HL-60 (cell line): ENCODE data around the gene P2RX3.

ENCODE experiments used
- DNase-seq, 2 experiments: peaks; one replicate each; pipeline ENCODE4 v3.0.0-alpha.2; 2010 to 2020; ENCODE audit warnings: low read depth in 1 of 2, low spot score in 1 of 2
- H3K27ac ChIP-seq: fragments of 250-450 bp; sonication (Bioruptor Pico); replicated peaks from 2 replicates; pipeline ENCODE4 v1.5.1; 2020; ENCODE audit warnings: mild to moderate bottlenecking, moderate library complexity
- H3K27me3 ChIP-seq: fragments of 250-450 bp; sonication (Bioruptor Pico); 2 replicates; pipeline ENCODE4 v1.5.1; 2021; ENCODE audit warnings: mild to moderate bottlenecking, moderate library complexity; ENCODE audit not compliant: insufficient read depth, poor library complexity, severe bottlenecking
- H3K4me3 ChIP-seq: replicated peaks from 2 replicates; pipeline ENCODE4 v1.5.1; 2011; ENCODE audit warnings: mild to moderate bottlenecking, control low read depth, low read length; ENCODE audit not compliant: insufficient read depth
- GABPA ChIP-seq: IDR thresholded peaks from 2 replicates; pipeline ENCODE4 v1.6.1; 2012; ENCODE audit warnings: low read depth
- POLR2AphosphoS5 ChIP-seq: IDR thresholded peaks from 2 replicates; pipeline ENCODE4 v1.6.1; 2012; ENCODE audit warnings: low read depth
- REST ChIP-seq: IDR thresholded peaks from 2 replicates; pipeline ENCODE4 v1.6.1; 2012; ENCODE audit warnings: low read depth; ENCODE audit not compliant: insufficient replicate concordance
- SPI1 ChIP-seq: IDR thresholded peaks from 2 replicates; pipeline ENCODE4 v1.6.1; 2012; ENCODE audit warnings: low read depth, mild to moderate bottlenecking, borderline replicate concordance
- TF ChIP-seq, protein P1 (sequence below): IDR thresholded peaks from one replicate; pipeline ENCODE4 v1.5.1; 2011; ENCODE audit warnings: low read length, control low read depth, inconsistent platforms; ENCODE audit not compliant: insufficient read depth

The P2RX3 gene

GRCh38 chr11:57353446-57353845, 15.3 kb downstream of the P2RX3 start:
- Histone ChIP-seq H3K4me3 (no peak overlapping the region), H3K27me3 (no peaks in the 10 kb centered on the region), H3K27ac (no peak overlapping the region)
- TF ChIP-seq, protein P1, sequence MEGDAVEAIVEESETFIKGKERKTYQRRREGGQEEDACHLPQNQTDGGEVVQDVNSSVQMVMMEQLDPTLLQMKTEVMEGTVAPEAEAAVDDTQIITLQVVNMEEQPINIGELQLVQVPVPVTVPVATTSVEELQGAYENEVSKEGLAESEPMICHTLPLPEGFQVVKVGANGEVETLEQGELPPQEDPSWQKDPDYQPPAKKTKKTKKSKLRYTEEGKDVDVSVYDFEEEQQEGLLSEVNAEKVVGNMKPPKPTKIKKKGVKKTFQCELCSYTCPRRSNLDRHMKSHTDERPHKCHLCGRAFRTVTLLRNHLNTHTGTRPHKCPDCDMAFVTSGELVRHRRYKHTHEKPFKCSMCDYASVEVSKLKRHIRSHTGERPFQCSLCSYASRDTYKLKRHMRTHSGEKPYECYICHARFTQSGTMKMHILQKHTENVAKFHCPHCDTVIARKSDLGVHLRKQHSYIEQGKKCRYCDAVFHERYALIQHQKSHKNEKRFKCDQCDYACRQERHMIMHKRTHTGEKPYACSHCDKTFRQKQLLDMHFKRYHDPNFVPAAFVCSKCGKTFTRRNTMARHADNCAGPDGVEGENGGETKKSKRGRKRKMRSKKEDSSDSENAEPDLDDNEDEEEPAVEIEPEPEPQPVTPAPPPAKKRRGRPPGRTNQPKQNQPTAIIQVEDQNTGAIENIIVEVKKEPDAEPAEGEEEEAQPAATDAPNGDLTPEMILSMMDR = no peak
- TF ChIP-seq GABPA (no peak), POLR2AphosphoS5 (no peak), SPI1 (no peak), REST (no peak)
- DNase-seq = no peak

DNA sequence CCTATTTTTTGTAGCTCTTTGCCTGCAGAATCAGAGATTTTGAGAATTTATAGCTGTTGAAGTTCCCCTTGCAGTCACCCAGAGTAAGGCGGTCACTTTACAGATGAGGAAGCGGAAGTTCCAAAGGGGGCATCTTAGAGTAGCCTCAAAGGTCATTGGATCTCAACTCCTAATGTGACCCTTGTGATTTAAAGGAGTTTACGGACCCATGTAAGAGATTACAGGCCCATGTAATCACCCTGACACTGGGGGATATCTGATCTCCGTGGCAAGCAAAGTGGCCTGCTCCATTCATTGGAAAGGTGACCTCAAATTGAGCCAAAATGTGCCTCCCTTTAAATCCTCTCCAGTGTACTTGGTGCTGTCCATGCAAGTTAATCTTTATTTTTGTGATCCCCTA, 15.7 kb downstream of the P2RX3 start:
- H3K27me3 ChIP-seq = no peaks in the 10 kb centered on the region
- peak overlapping the region; percentile 60 for H3K27ac ChIP-seq
- TF ChIP-seq POLR2AphosphoS5 (no peak), SPI1 (peak; percentile 28; the same call in 1 of the 2 replicates)
- no peak overlapping the region for H3K4me3 ChIP-seq
- no peak for DNase-seq

- Histone ChIP-seq H3K4me3 (no peak overlapping the region), H3K27ac (peak overlapping the region; percentile 60), H3K27me3 (no peaks in the 10 kb centered on the region)
- DNase-seq = peak; percentile 66 to 71
- TF ChIP-seq SPI1 (peak; percentile 40; the same call in 1 of the 2 replicates), REST (no peak), POLR2AphosphoS5 (peak; percentile 82)
Observed at GRCh38 chr11:57354699-57355098, 16.5 kb downstream of the P2RX3 start.

- TF ChIP-seq SPI1 = peak; percentile 76
- TF ChIP-seq REST = no peak
- DNase-seq = peak in 1 of 2 experiments; percentile 24
- Histone ChIP-seq H3K4me3 (no peak overlapping the region), H3K27ac (peak overlapping the region; percentile 16), H3K27me3 (no peaks in the 10 kb centered on the region)
Observed at GRCh38 chr11:57356268-57356667, 18.1 kb downstream of the P2RX3 start.

DNA sequence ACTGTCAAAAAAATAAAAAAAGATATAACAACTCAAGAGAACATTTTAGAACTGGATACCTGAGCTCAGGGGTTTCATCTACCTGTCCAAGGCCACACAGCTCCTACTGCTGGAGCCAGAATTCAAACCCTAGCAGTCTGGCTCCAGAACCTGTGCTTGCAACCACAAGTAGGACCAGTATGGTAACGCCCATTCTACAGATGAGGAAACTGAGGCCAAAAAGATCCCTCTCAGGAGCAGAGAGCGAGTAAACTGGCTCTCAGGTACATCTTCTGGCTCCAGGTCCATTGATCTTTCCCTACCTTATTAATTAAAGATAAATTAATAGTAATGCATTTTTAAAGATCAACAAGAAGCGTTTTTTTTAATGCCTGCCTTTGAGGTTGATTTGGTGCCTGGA, 19.2 kb downstream of the P2RX3 start:
- Histone ChIP-seq H3K27ac (no peak overlapping the region), H3K4me3 (no peak overlapping the region), H3K27me3 (no peaks in the 10 kb centered on the region)
- DNase-seq = no peak
- TF ChIP-seq, protein P1 = no peak
- TF ChIP-seq REST (no peak), SPI1 (no peak), POLR2AphosphoS5 (no peak), GABPA (no peak)
